ENCODE data around the gene NME9.
"Not testable (repeated sequence)": the region's sequence is repeated elsewhere in the genome, so short reads cannot be mapped to it uniquely, and the experiment has no call there.

The NME9 gene

DNA sequence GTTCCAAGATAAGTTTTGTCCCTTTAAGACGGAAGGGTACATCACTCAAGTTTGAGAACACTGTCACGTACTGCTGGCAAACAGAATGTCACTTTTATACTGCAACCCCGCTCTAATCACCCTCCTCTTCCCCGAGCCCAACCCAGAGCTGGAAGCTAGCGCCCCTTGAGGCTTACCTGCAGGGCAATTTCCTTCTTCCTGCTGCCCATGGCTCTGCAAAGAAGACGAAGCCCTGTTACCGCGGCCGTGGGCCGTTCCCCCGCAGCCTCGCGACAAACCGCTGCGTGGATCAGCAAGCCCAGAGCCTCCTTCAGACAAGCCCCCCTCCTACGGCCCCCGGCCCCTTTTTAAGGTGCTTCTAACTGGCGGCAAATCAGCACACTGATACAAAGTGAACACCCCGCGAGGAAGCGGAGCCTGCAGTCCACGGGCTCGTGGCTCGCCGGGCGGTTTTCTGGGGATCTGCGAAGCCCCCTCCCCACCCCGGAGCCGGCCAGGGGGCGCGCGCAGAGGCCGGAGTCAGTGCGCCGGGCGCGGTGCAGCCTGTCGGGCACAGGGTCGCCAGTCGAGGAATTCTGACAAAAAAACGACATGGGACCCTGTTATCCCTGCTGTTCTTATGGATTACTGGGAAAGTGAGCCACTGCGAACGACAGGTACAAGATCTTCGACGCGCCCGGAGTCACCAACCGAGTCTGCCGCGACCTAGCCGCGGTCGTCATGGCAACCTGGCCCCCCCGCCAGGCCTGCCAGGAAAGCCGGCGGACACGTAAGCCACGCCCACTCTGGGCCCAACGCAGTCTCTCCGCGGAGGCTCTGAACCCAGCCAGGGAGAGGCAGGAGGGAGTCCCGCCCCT, at the start of gene NME9:
Gene NME9 (minus strand): TSS at position 725 of the 857 bp plus-strand sequence. CDS start 516 bp downstream, at position 209.
- DNase-seq = peak; percentile 81 to 82

- no peak for DNase-seq
Measured at GRCh38 chr3:138378990-138379389, 49.3 kb upstream of the NME9 start.

DNA sequence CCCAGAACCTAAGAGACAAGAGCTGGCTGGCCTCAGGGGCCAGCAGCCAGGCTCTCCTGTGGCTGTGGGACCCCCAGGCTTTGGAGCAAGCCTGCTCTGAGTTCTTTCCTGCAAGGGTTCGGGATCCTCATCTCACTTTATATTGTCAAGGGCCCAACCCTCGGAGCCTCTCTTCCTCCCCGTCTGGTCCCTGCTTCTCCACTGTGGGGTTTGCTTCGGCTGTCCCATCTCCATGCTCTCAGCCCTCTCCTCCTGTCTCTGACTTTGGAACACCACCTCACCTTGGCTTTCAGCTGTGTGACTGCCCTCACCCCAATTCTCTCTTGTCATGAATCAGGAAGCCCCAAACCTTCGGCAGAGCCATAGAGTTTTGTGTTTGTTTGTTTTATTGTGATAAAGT, 48.7 kb upstream of the NME9 start:
- no peak for DNase-seq

GRCh38 chr3:138377804-138378203, 48.2 kb upstream of the NME9 start:
- DNase-seq = no peak

DNA sequence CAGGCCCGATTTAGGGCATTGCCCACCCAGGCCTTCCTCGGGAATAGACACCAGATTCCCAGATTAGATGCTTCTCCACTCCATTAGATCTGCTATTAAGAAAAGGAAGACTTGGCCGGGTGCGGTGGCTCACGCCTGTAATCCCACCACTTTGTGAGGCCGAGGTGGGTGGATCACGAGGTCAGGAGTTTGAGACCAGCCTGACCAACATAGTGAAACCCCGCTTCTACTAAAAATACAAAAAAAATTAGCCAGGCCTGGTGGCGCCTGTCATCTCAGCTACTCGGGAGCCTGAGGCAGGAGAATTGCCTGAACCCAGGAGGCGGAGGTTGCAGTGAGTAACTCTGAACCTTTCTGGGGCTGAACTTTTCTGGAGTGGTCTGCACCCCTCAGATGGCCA, 47.6 kb upstream of the NME9 start:
- not testable (repeated sequence) for DNase-seq

GRCh38 chr3:138376663-138377062, 47.0 kb upstream of the NME9 start:
- no peak for DNase-seq

- DNase-seq = no peak
Measured at GRCh38 chr3:138375447-138375846, 45.8 kb upstream of the NME9 start.

DNA sequence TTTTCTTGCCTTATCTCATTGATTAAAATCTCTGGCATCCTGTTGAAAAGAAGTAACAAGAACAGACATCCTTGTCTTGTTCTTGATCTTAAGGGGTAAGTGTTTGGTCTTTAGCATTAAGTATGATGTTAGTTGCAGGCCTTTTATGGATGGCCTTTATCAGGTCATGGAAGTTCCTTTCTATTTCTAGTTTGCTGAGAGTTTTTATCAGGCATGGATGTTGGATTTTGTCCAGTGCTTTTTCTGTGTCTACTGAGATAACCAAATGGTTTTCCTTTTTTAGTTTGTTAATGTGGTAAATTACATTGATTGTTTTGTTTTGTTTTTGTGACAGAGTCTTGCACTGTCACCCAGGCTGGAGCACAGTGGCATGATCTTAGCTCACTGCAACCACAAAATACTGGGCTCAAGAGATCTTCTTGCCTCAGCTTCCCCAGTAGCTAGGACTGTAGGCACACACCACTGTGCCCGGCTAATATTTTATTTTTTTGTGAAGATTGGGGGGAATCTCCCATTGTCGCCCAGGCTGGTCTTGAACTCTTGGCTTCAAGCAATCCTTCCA, 45.0 kb upstream of the NME9 start:
- DNase-seq = no peak

GRCh38 chr3:138373736-138374094, 44.1 kb upstream of the NME9 start:
- no peak for DNase-seq

DNA sequence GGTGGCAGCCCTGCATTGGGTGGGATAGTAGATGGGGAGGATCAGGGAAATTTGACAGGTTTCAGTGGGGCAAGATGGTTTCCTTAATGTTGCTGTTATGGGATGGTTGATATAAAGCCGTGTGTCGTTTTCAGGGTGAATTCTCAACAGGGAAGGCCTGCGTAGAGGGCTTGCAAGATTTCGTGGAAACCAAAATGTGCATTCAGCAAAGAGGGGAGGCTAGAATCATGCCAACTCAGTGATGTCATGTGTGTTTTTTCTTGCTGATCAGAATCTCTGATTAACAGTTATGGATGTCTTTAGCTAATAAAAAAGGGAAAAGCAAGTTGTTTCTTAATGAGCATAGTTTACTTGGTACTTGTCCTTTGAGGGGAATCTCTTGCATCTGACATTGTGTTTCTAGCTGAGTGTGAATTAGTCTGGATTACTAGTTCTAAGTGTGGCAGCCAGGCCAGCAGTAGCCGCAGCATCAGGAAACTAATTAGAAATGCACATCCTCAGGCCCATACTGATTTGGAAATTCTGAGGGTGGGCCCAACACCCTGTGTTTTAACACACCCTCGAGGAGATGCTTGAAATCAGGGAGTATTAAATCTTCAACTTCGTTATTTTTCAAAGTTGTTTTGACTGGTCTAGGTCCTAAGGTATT, 43.6 kb upstream of the NME9 start:
- no peak for DNase-seq

DNA sequence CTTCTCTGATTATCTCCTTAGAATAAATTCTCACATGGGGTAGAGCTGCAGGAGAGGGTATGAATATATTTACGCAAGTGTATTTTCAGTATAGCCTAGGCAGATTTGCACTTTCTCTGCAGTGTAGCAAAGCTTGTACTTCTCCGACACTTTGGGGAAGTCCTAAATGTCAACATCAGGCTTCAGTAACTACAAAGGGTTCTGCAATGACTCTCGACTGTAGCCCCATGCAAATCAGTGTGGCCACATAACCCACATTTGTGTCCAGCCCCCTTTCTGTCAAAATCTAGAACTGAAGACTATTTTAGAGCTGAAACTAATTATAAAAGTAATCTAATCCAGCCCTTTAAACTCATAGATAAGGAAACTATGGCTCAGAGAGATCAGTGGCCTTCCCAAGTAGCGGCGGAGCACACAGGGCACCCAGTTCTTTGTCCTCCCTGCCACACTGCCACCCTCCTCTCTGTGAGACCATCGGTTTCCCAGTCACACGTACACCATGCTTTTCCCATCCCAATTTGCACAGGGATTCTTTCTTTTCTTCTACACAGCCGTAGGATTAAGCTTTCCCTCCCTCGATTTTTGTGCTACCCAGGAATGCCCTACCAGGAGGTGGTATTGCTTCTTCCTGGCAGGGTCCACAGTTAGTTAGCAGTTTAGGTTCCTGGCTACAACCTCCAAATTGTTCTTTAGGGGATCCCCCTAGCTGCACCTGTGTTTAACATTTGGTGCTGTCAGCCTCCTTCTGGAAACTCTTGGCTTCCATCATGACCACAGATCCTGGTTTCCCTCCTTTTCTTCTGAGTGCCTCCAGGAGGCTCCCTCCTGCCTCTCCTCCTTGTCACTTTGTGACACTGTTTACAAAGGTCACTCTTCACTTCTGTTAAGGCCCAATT, 41.7 kb upstream of the NME9 start:
- peak in 1 of 2 experiments; percentile 9 for DNase-seq

- DNase-seq = no peak
Measured at GRCh38 chr3:138370321-138370720, 40.7 kb upstream of the NME9 start.

- DNase-seq = no peak
Measured at GRCh38 chr3:138369151-138369900, 39.7 kb upstream of the NME9 start.

DNA sequence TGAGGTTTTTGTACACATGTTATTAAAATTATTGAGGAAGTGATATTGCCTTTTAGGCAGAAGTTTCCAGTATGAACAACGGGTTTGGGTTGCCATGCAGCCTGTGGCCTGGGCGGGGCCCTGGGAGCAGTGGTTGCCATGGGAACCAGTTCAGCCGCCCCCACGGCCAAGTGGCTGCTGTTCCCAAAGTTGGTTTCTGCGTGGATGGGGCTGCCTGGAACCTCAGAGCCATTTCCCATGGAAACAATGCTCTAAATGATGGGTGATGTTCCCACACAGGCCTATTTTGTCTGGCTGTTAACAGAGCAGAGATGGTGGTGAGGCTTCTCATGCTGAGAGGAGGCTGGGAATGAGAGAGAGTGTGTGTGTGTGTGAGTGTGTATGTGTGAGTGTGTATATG, 38.3 kb upstream of the NME9 start:
- DNase-seq = no peak

- DNase-seq = no peak
Measured at GRCh38 chr3:138367326-138367850, 37.7 kb upstream of the NME9 start.

GRCh38 chr3:138366006-138366759, 36.5 kb upstream of the NME9 start:
- DNase-seq = no peak

DNA sequence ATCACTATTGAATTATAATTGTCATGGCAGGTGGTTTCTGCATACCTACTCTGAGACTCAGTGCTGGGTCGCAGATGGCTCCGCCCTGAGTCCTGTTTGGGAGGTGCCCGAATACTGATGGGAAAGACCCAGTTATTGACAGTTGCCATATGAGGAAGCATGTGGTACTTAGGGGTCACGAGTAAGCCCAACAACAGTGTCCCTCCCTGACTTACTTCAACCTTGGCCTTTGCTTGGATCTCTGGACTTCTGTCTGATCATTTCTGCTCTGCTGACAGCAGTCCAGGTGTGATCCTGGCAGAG, 35.6 kb upstream of the NME9 start:
- DNase-seq = no peak

DNA sequence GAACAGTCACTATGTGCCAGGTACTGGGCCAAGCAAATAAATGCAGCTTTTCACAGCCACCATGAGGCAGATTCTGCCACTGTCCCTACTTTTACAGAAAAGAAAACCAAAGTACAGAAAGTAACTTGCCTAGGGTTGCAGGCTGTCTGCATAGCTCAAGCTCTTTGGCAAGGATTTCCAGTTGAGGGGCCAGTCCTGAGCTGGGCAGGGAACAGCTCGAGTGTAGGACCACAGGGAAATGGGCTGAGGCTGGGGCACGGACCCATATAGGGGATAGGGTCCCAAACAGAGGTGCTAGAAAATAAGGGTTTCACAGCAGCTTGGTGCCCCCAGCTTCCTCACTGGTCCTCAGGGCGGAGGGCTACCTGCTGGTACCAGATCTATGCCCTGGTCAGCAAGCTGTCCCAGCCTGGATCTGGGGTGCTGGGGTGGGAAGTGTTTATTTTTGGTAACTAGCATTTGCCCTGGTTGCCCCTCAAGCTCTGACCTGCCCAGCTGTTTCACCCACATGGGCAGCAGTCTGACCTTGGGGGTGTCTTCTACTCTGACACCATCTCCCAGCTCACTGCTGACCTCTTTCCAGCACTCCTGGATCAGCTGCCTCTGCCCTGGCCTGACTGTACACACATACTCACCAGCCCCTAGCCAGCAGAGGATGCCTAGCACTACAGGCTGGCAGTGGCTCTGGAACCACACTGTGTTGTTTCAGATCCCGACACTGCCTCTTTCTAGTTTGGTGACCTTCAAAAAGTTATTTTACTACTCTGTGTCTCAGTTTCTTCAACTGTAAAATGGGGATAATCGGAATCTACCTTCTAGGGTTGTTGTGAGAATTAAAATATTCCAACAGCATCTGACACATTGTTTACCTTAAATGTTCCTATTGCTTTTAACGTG, 35.0 kb upstream of the NME9 start:
- no peak for DNase-seq

GRCh38 chr3:138363322-138363721, 33.7 kb upstream of the NME9 start:
- no peak for DNase-seq

DNA sequence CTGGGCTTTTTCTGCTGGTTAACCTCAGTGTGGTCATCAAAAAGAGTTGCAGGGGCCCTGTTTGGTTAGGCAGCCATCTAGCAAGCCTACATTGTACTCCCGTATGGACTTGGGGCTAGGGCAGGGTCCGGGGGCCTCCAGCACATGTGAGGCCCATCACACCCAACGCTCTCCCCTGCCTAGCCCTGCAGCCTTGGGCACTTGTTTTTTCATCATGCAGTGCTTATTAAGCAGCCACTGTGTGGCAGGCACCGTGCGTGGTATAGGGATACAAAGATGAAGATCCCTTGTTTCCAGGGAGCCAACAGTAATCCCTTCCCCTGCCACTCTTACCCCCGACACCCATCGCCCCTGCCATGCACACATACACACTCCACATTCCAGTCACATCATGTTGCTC, 32.9 kb upstream of the NME9 start:
- DNase-seq = no peak
